GM18526 (cell line): ENCODE data around the gene AVPR2.

Source experiments
- POLR2A ChIP-seq: IDR thresholded peaks from 3 replicates; pipeline ENCODE4 v1.6.1; 2011; ENCODE audit not compliant: insufficient read length; ENCODE audit errors: extremely low read depth

AVPR2 gene

DNA sequence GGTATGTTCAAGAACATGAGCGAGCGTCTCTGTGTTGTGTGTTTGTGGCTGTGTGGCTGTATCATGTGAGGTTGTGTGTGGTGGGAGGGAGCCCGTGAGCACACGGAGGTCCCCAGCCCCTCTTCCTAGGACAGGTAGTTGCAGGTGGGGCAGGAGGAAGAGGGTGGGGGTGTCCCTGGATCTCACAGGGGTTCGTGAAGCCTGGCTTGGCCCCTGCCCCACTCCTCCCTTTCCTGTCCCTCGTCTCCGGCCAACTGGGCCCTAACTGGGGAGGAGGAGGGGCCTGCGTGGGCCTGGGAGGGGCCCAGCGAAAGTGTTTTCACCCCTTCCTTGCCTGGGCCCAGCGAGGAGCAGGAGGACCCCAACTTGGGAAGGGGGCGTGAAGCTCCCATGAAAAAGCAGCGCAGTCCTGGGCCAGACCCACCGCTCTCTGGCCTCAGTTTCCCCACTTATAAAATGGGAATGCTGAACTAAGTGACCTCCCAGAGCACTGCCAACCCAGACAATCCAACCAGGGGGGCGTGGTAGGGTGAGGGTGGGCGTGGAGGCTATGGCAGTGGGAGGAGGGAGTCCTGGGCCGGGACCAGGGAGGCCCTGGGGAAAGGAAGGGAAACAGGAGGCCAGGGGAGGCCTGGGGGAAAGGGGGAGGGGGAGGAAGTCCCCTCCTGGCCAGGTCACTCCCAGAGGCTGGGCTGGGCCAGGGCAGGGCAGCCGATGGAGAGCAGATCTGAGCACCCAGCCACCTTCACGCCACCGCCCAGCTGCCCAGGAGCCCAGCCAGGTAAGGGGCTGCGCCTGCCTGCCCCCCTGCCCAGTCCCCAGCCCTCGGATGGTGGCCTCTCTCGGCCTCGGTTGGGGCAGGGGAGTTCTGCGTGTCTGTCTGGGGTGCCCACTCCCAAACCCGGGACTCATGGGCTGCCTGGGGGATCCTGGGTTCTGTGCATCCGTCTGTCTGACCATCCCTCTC lies at the start of gene AVPR2:
AVPR2 (plus strand) TSS at position 683 of the 967 bp plus-strand sequence. CDS start 473 bp downstream, outside the sequence.
- no peak for TF ChIP-seq POLR2A

- TF ChIP-seq POLR2A = no peak
Observed at GRCh38 chrX:153854702-153855101, 49.8 kb upstream of the AVPR2 start.

GRCh38 chrX:153857348-153857903 lies 47.0 kb upstream of the AVPR2 start:
- TF ChIP-seq POLR2A = no peak

- TF ChIP-seq POLR2A = no peak
Observed at GRCh38 chrX:153861151-153861550, 43.3 kb upstream of the AVPR2 start.

DNA sequence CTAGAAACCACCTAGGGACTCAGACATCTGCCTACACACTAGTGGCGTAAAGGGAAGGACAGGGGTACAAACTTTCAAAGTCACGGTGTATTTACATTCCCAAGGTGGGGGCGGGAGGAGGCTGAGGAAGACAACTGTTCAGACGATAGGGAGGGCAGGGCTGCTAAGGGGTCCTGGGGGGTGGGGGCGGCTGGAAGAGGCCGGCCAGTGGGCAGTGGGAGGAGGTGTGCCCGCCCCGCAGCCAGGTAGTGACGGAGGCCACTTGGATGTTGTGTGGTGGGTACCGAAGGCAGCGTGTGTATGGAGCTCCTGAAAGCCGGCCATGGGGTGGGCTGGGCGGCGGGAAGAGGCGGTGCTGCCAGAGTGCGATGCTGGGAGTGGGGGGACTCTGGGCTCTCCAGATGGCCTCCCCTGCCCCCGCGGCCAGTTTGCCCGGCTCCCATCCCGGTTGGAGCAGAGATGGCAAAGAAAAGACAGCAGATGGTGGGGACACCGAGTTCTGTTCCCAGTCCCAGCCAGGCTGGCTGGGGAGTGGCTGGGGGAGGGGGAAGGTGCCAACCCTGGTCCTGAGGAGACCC lies 42.7 kb upstream of the AVPR2 start:
- TF ChIP-seq POLR2A = no peak

DNA sequence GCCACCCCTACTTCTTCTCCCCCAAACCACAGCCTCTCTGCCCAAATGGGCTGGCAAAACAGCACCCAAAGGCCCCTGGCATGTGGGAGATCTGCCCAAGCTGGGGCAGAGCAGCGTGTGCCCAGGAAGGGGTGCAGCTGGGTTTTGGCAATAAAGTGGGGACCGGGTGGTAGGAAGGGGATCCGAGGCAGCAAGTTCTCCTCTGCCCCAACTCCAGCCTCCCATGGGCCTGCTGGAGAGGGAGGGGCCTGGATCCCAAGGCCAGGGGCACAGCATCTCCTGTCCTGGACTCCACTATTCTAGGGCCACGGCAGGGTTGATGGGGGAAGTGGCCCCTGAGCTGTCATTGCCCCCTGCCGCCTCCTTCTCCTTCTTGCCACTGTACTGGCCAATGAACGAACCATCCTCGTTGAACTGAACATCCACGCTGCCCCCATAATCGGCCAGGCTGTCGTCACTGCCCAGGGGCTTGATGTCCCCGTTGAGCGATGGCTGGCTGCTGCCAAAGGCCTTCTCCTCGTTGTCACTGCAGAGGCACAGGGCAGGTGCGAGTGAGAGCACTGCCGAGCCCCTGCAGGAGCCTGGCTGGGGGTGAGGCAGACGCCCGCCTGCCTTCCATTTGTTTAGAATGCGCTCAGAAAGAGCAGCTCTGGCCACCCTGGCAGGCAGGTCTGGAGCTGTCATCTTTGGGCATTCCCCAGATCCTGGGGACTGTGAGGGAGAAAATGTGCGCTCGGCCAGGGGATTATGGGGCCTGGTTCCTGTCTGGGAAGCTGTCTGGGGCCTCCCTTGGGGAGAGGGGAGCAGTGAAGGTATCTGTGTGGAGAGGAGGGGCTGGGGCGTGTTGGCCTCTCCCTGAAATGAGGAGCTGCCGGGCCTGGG lies 41.9 kb upstream of the AVPR2 start:
- no peak for TF ChIP-seq POLR2A

- no peak for TF ChIP-seq POLR2A
Observed at GRCh38 chrX:153863251-153863991, 41.1 kb upstream of the AVPR2 start.

GRCh38 chrX:153864101-153864500 lies 40.4 kb upstream of the AVPR2 start:
- TF ChIP-seq POLR2A = no peak

DNA sequence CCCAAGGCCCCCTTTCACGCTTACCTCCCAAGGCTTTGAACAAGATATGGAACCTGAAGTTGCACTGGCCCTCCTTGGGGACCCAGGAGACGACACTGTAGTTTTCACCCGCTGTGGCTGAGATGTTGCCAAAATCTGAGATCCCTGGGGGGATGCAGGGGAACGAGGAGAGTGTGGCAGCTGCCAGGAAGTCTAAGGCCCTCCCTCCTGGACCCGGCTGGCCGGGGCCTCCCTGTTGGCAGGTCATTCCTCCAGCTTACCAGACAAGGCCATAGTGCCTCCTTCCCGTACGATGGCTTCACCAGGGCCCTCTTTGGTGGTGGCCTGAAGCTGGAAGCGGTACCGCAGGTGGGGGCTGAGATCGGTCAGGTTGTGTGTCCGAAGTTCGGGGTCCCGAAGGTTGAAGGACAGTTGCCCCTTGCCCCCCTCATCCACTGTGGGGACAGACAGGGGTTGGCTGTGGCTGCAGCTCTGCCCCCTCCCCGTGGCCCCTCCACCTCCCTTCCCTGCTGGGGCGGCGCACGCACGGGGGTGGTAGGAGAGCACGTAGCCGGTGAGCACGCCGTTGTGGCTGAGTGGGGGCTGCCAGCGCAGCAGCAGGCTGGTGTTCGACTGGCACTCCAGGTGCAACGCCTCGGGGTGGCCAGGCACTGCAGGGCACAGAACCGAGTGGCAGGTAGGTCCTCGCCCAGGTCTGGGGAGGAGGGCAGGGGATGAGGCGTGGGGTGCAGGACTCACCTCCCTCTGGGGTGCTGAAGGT lies 39.7 kb upstream of the AVPR2 start:
- TF ChIP-seq POLR2A = no peak

- TF ChIP-seq POLR2A = no peak
Observed at GRCh38 chrX:153865321-153865580, 39.2 kb upstream of the AVPR2 start.

GRCh38 chrX:153865685-153866084 lies 38.8 kb upstream of the AVPR2 start:
- no peak for TF ChIP-seq POLR2A

DNA sequence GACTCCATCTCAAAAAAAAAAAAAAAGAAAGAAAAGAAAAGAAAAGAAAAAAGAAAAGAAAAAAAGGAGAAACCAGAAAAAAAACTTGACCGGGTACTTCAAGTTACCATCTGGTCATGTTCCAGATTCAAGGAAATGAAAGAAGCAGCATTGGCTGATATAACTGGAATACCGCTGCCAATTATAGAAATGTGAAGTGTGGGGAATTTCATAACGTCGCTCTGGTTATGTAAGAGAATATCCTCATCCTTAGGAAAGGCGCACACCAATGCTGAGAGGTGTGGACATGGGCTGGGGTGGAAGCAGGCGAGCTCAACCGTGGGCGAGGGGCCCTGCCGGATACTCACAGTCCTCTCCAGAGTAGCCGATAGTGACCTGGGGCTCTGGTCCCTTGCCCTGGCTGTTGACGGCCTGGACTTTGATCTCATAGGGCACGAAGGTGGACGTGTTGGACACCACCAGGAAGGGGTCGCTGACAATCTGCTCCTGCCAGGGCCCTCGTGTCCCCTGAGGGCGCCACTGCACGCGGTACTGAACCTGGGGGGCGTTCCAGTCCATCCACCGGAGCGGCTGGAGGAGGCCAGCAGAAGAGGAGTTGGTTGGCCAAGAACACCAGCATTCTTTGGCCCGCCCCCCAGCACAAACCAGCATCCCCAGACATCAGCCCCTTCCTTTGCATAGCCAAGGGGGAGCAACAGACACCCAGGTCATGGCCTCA lies 38.0 kb upstream of the AVPR2 start:
- TF ChIP-seq POLR2A = no peak

DNA sequence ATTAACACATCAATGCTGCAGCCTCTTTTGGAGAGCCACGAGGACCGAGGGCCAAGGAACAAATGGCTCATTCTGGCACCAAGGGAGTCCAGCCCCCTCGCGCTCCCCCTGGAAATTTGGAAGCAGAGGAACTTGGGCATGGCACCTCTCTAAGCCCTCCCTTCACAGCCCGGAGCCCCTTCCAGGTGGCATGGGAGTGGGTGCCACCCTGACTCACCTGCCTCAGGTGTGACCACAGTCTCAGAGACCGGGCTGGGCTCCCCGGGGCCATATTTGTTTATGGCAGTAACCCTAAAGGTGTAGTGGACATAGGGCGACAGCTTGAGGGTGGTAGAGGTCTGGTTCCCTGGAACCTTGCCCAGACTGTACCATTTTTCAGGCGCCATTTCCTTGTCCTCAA lies 37.3 kb upstream of the AVPR2 start:
- no peak for TF ChIP-seq POLR2A
